NCI-H2029 treated with DMSO at 0.1 percent for 48 hours (cell line): ENCODE data around the gene FLAD1.
A peak's percentile ranks its signal among the peaks of the same experiment; 100 is the strongest.

ENCODE experiments used
- DNase-seq: peaks from one replicate; lab custom pipeline; 2025; lab: John Stamatoyannopoulos, UW

The FLAD1 gene

DNA sequence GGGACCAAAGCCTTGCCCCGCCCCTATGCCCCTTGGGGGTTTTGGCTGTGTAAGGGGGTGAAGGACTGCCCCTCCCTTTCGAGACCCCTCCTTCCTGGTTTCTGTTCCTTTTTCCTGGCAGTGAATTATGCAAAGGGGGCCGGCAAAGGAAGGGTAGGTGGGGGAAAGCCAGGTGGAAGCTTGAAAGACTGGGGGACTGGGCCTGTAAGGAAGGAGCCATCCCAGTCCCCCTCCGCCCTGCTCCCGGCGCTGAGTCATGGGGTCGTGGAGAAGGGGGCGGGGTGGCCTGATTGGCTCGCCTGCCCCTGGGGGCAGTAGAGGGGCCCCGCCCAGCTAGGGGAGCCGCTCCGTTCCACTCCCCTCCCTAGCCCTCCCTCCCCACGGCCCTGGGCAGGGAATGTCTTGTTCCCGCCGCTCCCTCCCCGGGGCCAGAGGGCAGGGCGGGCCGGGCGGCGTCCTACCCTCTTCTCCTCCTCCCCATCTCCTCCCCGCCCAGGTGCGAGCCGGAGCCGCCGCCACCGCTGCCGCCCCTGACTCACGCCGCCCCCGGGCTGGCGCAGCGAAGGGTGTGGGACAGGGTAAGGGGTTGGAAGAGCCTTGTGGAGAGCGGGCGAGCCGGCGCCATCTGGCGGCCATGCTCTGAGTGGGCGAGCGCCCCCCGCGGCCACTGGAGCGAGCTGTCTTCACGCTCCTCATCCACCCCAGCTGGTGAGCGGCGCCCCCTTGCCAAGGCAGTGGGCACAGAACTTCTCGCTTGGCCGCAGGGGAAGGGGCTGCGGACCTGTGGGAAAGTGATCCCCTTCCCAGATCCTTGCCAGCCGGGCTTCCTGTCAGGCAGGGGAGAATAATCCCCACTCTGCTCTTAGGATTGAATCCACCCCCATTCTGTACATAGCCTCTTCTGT lies 34.1 kb downstream of the FLAD1 start:
- peak; percentile 17 for DNase-seq

DNA sequence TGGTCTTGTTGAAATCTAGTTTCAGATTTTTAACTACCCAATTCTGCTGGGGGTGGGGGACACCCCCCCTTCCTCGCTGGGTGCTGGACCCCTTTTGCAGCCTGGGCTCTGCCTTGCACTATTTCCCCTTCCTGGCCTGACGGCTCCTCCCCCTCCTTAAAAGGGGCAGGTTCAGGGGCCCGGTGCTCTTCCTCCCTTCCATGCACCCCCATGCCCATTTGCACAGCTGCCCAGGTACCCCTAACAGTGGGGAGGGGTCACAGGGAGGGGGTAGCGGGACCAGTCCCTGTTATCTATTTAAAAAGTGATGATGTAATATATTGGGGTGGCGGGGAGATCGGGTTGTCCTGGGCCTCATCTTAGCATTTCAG lies 34.8 kb downstream of the FLAD1 start:
- no peak for DNase-seq

DNA sequence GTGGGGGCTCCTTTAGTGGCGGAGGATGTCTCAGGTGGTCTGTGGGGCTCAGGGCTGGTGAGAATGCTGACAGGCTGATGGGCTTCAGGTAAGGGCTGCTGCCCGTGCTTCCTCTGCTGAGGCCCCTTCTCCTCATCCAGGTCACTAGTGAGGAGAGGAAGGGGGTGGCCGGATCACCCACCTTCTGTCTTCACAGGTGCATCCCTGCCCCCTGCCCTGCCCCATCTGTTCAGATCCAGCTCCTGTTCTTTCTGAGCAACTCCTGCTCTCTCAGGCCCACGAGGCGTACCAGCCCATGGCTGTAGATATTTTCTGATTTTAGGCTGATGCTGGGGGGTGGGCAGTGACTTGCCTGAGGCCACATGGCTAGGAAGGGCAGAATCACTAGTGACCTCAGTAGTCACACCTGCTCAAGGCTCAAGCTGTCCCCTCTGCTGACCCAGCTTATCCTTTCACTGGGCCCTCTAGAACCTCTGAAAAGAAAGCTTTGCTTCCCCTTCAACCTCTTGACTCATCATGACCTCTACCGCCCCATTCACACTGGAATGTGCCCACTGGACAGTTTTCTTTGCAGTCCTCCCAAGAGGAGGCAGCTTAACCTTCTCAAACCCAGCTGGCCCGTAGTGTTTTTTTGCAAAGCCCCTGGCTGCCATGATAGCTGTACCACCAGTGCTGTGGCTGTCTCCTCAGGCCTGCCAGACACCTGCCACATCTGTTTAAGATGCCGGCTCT lies 35.6 kb downstream of the FLAD1 start:
- DNase-seq, result no peak

DNA sequence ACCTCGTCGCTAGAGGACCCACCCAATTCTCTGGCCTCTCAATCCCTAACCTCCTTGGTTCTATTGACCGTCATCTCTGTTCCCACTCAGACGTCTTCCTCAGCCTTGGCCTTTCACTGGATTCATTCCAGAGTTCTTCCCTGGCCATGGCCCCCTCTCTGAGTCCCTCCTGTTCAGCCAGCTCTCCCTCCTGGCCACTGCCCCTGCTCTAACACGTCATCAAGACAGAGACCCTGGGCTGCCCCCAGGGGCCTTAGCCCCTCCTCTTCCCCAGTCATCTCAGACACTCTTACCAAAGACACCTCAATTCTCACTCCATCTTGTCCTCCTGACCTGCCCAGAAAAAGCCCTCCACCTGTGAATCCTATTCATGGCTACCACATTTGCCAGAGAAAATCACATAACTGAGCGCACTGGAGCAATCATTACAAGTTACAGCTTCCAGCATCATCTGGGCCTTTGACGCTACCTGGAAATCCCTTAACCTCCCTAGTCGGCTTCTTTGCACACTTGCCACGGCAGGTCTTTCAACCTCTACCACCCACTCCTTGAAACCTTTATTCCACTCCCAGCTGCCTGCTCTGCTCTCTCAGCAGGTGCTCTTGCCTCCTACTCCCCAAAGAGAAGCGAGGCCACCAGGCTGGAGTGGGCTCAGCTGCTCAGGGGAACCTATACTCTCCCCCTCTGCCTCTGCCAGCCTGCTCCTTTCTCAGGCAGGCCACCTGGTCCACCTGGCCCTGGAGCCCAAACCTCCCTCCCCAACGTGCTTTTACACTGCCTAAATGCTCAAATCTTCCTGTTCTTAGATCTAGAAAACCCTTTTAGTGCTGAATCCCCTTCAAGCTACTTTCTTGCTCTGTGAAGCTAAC lies 36.5 kb downstream of the FLAD1 start:
- no peak for DNase-seq

GRCh38 chr1:155022136-155022926 lies 39.2 kb downstream of the FLAD1 start:
- no peak for DNase-seq

DNA sequence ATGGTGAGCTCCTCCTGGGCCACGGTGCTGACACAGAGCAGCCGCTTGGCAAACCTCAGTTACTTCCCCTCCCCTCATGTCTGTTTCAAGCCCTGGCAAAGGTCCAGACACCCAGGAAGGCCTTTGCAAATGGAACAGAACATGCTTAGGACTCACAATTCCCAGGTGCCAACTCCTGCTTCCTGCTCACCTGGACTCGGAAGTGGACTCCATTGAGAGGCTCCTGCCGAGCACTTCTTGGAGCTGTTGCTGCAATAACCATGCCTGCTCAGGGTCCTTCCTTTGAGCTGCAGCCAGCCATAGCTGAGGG lies 39.7 kb downstream of the FLAD1 start:
- peak; percentile 47 for DNase-seq

DNA sequence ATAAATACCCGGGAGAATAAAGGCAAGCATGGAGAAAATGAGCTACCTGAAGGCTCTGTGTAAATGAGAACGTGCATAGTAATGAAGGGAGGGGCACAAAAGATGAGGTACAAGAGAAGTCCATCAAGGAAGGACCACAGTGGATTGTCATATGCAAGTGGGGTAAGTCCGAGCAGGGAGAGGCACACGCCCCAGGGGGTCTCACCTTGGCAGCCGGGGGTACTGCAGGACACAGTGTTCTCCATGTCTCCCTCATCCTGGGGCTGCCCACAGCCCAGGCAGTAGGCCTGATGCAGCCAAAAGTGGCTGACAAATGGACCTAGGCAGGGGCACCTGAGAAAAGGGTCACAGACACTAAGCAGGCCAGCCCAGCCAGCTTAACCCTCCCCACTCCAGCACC lies 40.5 kb downstream of the FLAD1 start:
- DNase-seq, result no peak

DNA sequence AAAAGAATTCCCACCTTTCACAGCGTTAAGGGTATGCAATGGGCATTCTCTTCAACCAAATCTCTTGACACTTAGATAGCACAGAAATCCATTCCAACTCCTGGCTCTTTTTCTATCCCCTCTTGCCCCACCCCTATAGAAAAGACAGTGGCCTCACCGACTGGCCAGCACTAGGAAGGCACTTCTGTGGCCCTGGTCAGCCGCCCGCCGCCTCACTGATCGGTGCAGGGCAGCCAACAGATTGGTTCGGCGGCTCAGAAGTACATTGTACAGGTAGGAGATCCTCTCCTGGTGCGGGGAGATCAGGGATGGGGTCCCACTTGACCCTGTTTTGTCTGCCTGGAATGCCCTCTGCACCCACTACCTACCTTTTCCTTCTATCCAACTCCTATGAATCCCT lies 41.2 kb downstream of the FLAD1 start:
- DNase-seq, result no peak

GRCh38 chr1:155026154-155026553 lies 43.0 kb downstream of the FLAD1 start:
- DNase-seq, result no peak

- no peak for DNase-seq
Measured at GRCh38 chr1:155026588-155026987, 43.4 kb downstream of the FLAD1 start.

DNA sequence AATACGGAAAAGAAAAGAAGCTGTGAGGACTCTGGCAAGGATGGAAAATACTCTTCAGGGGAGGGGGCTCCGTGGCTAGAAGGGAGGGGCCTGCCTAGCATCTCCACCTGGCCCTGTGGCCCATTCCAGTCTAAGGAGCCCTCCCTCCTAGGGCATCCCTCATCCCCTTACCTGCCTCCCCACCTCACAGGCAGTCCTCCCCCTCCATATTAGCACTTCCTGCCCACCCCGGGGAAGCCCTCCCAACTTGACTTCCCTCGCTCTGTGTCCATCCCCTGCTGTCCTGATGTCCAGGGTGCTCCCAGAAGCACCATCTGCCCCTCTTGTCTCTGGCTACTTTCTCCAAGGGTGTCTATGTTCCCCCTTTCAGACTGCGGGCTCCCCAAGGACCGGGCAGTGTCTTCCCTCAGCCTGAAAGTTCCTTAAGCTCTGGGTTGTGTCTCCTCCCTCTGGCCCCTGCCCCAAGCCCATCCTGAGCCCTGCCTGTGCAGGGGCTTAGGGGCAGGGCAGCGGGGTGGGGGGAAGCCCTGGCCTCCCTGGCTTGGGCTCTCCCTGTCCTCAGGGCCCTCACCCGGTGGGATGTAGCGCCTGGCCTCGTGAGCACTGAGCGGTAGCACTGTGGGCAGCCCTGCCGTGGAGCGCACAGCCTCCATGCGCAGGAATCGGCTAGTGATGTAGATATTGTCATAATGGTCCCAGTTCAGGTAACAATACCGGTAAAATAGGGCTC lies 46.5 kb downstream of the FLAD1 start:
- DNase-seq, result no peak

GRCh38 chr1:155030243-155030795 lies 47.2 kb downstream of the FLAD1 start:
- no peak for DNase-seq

DNA sequence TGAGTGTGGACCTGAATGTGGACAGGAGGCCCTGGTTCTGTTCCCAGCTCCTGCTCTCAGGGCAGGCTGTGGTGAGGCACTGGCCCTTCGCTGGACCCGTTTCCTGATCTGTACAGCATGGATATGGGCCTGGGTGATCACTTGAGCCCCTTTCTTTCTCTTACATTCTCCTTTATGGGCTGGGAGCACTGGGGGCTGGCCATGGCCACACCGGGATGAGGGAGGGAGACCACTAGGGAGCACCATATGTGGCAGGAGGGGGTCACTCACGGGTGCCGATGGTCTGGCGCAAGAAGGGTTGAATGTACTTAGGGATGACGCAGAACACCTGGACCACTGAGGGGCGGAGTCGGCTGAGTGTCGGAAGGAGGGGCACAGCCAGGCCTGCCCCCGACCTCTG lies 47.8 kb downstream of the FLAD1 start:
- no peak for DNase-seq

GRCh38 chr1:155032886-155033285 lies 49.7 kb downstream of the FLAD1 start:
- no peak for DNase-seq

- no peak for DNase-seq
Measured at GRCh38 chr1:155033524-155033923, 50.4 kb downstream of the FLAD1 start, which contains the start of the genes DCST1 and DCST2. Gene DCST1 (plus strand): TSS chr1:155033824. CDS start chr1:155034037, 213 bp downstream. Gene DCST2 (minus strand): TSS chr1:155033781. CDS start chr1:155033701, 80 bp downstream.

DNA sequence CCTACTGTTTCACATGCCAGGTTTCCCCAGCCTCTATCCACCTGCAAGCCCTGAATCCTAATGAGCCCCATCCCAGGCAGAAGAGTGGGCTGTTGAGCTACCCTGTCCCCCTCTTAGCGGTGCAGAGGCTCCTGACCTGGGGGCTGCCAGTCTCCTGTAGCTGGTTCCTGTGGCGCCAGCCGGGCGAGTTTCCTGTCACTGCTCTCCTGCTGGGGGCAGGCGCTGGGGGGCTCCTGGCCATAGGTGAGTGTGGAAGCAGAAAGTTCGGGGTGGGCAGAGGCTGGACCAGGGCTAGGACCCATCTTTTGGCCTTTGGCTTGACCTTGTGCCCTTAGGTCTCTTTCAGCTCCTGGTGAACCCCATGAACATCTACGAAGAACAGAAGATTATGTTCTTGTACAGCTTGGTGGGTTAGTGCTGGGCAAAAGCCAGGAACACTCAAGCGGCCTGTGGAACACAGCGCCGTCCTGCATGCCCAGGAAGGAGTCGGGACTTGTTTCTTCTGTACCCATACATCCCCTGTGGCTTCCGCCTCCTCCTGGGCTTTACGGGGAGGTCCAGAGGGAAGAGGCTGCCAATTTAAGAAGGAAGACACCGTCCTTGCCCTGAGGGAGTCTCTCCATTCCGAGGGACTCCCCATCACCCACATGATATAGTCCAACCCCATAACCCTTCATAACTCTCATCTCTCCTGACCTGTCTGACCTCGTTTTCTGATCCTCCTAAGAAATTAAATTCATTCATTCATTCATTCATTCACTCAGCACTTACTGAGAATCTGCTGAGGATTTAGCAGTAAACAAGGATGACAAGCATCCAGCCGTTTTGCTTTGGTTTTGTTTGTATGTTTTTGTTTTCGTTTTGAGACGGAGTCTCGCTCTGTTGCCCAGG lies 51.4 kb downstream of the FLAD1 start:
- no peak for DNase-seq

GRCh38 chr1:155035936-155036335 lies 52.8 kb downstream of the FLAD1 start:
- DNase-seq, result no peak

DNA sequence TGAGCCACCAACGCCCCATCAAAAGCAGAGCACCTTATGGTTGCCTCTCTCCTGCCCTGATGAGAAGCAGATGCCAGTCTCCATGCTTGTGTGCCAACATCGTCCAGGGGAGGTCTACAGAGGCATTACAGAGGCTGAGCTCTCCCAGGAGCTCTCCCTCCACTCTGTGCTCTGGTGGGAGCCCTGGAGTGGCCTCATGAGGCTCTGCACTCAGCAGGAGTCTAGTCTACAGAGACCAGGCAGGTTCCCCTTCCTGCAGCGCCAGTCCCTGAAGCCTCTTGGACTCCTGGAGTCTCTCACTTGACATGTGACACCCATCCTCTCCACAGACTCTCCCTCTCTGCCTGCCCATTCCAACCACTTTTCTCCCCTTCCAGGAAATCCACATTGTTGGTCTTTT lies 53.9 kb downstream of the FLAD1 start:
- peak; percentile 7 for DNase-seq

- no peak for DNase-seq
Measured at GRCh38 chr1:155037851-155038441, 54.8 kb downstream of the FLAD1 start.
